Gastroesophageal sphincter (tissue), 4 donors: ENCODE results near the gene NCOR1. TPM values are rescaled to one million over a fixed set of nuclear protein-coding genes. Genes with fewer than 3 reads are reported as not detected.

Source experiments
- ATAC-seq: fragments of 150-250 bp; one replicate; pipeline ENCODE4 v1.9.1; 2016; ENCODE audit warnings: mild to moderate bottlenecking, moderate library complexity
- H3K27ac ChIP-seq, 4 donors: fragments of 200-600 bp; sonication (generic) in 3 of 4; 1 replicate in 3 of 4; 2 replicates in 1 of 4; pipeline ENCODE4 v1.5.1; 2016 to 2019
- H3K27me3 ChIP-seq: fragments of 200-600 bp; sonication (generic); one replicate; pipeline ENCODE4 v1.5.1; 2019
- H3K36me3 ChIP-seq, 2 donors: fragments of 200-600 bp; sonication (generic); one replicate each; pipeline ENCODE4 v1.5.1; 2019; ENCODE audit warnings: control low read depth in 1 of 2
- H3K4me1 ChIP-seq, 3 donors: fragments of 200-600 bp; sonication (generic); 1 replicate in 2 of 3; 2 replicates in 1 of 3; pipeline ENCODE4 v1.5.1; 2016 to 2019; ENCODE audit warnings: control low read depth in 2 of 3
- H3K4me3 ChIP-seq, 2 donors: fragments of 200-600 bp; sonication (generic); one replicate each; pipeline ENCODE4 v1.5.1; 2019; ENCODE audit warnings: mild to moderate bottlenecking in 1 of 2, moderate library complexity in 1 of 2
- H3K9me3 ChIP-seq, 3 donors: fragments of 200-600 bp; sonication (generic); one replicate each; pipeline ENCODE4 v1.5.1; 2017 to 2019; ENCODE audit warnings: control low read depth in 2 of 3
- EP300 ChIP-seq: sonication (generic); formaldehyde crosslinking; IDR thresholded peaks from one replicate; pipeline ENCODE4 v1.6.1; 2017; ENCODE audit warnings: antibody characterized with exemption, mild to moderate bottlenecking
- POLR2A ChIP-seq, 2 donors: fragments of 450-650 bp; IDR thresholded peaks; one replicate each; pipeline ENCODE4 v1.6.1; 2017; ENCODE audit warnings: antibody characterized with exemption in 2 of 2, mild to moderate bottlenecking in 2 of 2, moderate library complexity in 1 of 2
- POLR2AphosphoS5 ChIP-seq: sonication (generic); formaldehyde crosslinking; IDR thresholded peaks from one replicate; pipeline ENCODE4 v1.6.1; 2017; ENCODE audit warnings: antibody characterized with exemption
- WGBS, 2 donors: methylation state at CpG; one replicate each; pipeline ENCODE4 v1.1.5; 2018; ENCODE audit warnings: low coverage in 1 of 2; 5-methylcytosine and 5-hydroxymethylcytosine counted together
- total RNA-seq, 4 donors: library from RNA; depleted of rRNA; stranded (reverse); fragments of >200 nt; gene quantifications; one replicate each; pipeline ENCODE4 v1.1.0, GENCODE V29; 2016
- TF ChIP-seq, protein P1 (sequence below), 4 experiments: fragments of 200-600 bp in 2 of 4; fragments of 450-650 bp in 2 of 4; sonication (generic) in 1 of 4; IDR thresholded peaks; one replicate each; pipeline ENCODE4 v1.5.1; 2017 to 2019; ENCODE audit warnings: antibody characterized with exemption in 4 of 4, mild to moderate bottlenecking in 2 of 4, moderate library complexity in 2 of 4

NCOR1 gene
- total RNA-seq, 4 donors from 2014 or later, result 76.3 to 160 (median 108) TPM

DNA sequence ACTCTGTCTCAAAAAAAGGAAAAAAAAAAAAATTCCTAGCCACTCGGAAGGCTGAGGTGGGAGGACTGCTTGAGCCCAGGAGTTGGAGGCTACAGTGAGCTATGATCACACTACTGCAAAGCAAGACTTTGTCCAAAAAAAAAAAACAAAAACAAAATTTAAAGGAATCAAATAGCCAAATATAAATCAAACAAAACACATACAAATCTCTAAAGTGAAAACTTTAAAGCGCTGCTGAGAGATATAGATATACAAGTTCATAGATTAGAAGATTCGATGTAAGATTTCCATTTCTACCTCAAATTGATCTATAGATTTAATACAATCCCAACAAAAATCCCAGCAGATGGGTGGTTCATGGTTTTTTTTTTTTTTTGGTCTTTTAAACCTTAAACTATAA is 132.1 kb downstream of the NCOR1 start:
- no peak for ATAC-seq
- Histone ChIP-seq H3K9me3 (no peaks in the 10 kb centered on the region), H3K27ac (no peak overlapping the region), H3K4me3 (no peak overlapping the region), H3K27me3 (no peaks in the 10 kb centered on the region), H3K4me1 (peaks cover 0 to 17% (median 8%) of the 10 kb centered on the region in 3 donors), H3K36me3 (peaks cover 4 to 41% of the 10 kb centered on the region in 2 donors)
- no peak for TF ChIP-seq POLR2A (IDR thresholded peaks at IDR 0.05)
- 89 to 90% methylated on average over 2 to 3 of the region's 3 CpGs for WGBS, 2 donors

DNA sequence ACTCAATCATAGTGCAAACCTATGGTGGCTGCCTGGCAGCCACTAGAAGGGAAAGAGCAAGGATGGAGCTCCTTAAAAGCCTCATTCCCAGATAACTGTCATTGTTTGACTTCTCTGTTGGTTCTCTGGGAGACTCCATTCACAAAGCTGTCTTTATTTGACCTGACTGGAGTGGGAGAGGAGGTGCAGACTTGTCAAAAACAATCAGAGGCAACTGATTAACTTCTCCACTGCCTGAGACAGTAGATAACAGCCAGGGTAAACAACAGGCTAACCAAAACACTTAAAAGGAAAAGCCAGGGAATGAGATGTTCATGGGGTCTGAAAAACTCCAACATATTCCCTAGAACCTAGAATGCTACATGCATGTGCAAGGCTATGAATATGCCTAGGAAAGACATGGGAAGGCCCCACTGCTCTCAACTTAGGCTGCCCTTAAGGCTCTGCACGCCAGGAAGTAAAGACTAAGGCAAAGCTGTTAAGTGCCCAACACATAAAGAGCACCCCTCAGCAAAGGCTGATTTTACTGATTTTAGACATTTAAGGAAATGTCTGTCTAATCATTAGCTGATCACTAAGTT is 133.7 kb downstream of the NCOR1 start:
- no peak overlapping the region for H3K27ac ChIP-seq
- TF ChIP-seq POLR2A (IDR thresholded peaks at IDR 0.05) (no peak), EP300 (no peak), POLR2AphosphoS5 (no peak)
- TF ChIP-seq, protein P1, sequence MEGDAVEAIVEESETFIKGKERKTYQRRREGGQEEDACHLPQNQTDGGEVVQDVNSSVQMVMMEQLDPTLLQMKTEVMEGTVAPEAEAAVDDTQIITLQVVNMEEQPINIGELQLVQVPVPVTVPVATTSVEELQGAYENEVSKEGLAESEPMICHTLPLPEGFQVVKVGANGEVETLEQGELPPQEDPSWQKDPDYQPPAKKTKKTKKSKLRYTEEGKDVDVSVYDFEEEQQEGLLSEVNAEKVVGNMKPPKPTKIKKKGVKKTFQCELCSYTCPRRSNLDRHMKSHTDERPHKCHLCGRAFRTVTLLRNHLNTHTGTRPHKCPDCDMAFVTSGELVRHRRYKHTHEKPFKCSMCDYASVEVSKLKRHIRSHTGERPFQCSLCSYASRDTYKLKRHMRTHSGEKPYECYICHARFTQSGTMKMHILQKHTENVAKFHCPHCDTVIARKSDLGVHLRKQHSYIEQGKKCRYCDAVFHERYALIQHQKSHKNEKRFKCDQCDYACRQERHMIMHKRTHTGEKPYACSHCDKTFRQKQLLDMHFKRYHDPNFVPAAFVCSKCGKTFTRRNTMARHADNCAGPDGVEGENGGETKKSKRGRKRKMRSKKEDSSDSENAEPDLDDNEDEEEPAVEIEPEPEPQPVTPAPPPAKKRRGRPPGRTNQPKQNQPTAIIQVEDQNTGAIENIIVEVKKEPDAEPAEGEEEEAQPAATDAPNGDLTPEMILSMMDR (IDR thresholded peaks at IDR 0.05), result no peak
- no peaks in the 10 kb centered on the region for H3K9me3 ChIP-seq
- H3K27me3 ChIP-seq, result no peaks in the 10 kb centered on the region
- ATAC-seq, result no peak
- peaks cover 0 to 17% (median 8%) of the 10 kb centered on the region in 3 donors for H3K4me1 ChIP-seq
- WGBS, 2 donors, result 100% methylated on average over 1 of the region's 1 CpG
- no peak overlapping the region for H3K4me3 ChIP-seq
- H3K36me3 ChIP-seq, result peaks cover 4 to 46% of the 10 kb centered on the region in 2 donors

DNA sequence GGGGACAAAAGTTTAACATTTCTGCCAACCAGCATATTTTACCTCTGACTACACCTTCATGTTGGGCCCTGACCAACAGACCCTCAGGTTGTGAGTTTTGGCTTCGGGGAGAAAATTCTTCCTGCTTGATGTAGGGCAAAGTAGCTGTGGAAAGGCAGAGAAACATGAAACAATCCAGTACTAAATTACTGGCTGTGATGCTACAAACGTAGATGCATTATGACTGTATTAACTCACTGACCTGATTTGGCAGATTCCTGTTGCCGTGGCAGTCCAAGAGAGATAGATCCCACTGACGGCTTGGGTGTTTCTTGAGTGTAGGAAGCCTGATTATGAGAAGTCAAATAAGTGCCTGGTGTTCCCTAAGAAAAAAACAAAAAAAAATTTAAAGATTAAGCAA is 135.0 kb downstream of the NCOR1 start:
- no peak for TF ChIP-seq POLR2AphosphoS5
- no peak for TF ChIP-seq POLR2A (IDR thresholded peaks at IDR 0.05)
- TF ChIP-seq EP300, result no peak
- TF ChIP-seq, protein P1 (IDR thresholded peaks at IDR 0.05), result no peak
- H3K4me3 ChIP-seq, result no peak overlapping the region
- H3K4me1 ChIP-seq, result peaks cover 0 to 10% (median 4%) of the 10 kb centered on the region in 3 donors
- 80 to 100% methylated on average over 2 to 4 of the region's 4 CpGs for WGBS, 2 donors
- H3K9me3 ChIP-seq, result no peaks in the 10 kb centered on the region
- H3K27me3 ChIP-seq, result no peaks in the 10 kb centered on the region
- peaks cover 4 to 57% of the 10 kb centered on the region in 2 donors for H3K36me3 ChIP-seq
- no peak for ATAC-seq
- no peak overlapping the region for H3K27ac ChIP-seq

DNA sequence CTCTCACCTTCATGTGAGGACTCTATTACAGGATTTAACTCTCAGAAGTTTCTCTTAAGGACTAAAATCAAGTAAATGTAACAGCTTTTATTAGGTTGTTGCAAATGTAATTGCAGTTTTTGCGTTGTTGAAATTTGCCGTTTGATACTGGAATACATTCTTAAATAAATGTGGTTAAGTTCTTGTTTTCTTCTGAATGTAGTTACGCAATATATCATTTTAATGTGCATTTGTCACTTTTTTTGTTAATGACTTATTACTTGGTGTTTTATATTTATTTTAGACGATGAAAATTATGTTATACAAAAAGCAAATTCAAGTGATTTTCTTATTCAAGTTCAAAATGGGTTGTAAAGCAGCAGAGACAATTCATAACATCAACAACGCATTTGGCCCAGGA is 139.4 kb downstream of the NCOR1 start:
- Histone ChIP-seq H3K36me3 (peaks cover 9 to 88% of the 10 kb centered on the region in 2 donors), H3K27ac (no peak overlapping the region), H3K9me3 (no peaks in the 10 kb centered on the region), H3K4me1 (no peaks in the 10 kb centered on the region), H3K27me3 (no peaks in the 10 kb centered on the region), H3K4me3 (no peak overlapping the region)
- WGBS, 2 donors, result 95 to 98% methylated on average over 5 of the region's 5 CpGs
- no peak for ATAC-seq
- TF ChIP-seq POLR2A (IDR thresholded peaks at IDR 0.05) (no peak), EP300 (no peak), POLR2AphosphoS5 (no peak)
- TF ChIP-seq, protein P1 (IDR thresholded peaks at IDR 0.05), result no peak

DNA sequence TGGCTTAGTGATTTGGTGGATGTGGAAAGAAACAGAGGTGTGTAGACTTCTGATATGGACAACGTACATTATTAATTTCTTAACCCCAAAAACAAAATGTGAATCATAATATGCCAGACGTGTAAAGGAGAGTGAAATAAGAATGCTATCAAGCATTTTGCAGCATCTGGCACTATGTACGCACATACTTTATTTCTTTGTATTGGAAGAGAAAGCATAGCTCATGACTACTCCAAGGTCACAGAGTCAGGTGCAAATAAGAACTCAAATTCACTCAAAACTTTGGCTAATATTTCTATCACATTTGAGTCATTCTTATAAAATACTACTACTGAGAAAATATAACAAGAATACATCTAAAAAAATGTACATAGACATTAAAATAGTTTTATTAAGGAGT is 140.9 kb downstream of the NCOR1 start:
- Histone ChIP-seq H3K9me3 (no peaks in the 10 kb centered on the region), H3K27me3 (no peaks in the 10 kb centered on the region), H3K36me3 (peaks cover 8 to 92% of the 10 kb centered on the region in 2 donors), H3K4me3 (no peak overlapping the region), H3K27ac (no peak overlapping the region), H3K4me1 (no peaks in the 10 kb centered on the region)
- WGBS, 2 donors, result 88 to 96% methylated on average over 3 of the region's 3 CpGs
- TF ChIP-seq, protein P1 (IDR thresholded peaks at IDR 0.05), result no peak
- TF ChIP-seq POLR2AphosphoS5, result no peak
- ATAC-seq, result no peak
